22Rv1 (cell line): Measurements from ENCODE around the gene CTCFL.

Experiments used
- H3K27ac ChIP-seq: fragments of 450-650 bp; 2 replicates; pipeline ENCODE4 v1.5.1; 2017
- CTCF ChIP-seq: fragments of 450-650 bp; IDR thresholded peaks from 2 replicates; pipeline ENCODE4 v1.5.1; 2017; ENCODE audit warnings: mild to moderate bottlenecking
- ZFX ChIP-seq: fragments of 450-650 bp; IDR thresholded peaks from 2 replicates; pipeline ENCODE4 v1.6.1; 2017; ENCODE audit warnings: antibody characterized with exemption, borderline replicate concordance

The CTCFL gene

GRCh38 chr20:57524511-57525176, at the start of gene CTCFL:
TSS of gene CTCFL (minus strand) at chr20:57525140. CDS start at chr20:57524205, 935 bp downstream.
- no peak within 1 kb of the TSS for H3K27ac ChIP-seq
- TF ChIP-seq CTCF: no peak
- no peak for TF ChIP-seq ZFX

DNA sequence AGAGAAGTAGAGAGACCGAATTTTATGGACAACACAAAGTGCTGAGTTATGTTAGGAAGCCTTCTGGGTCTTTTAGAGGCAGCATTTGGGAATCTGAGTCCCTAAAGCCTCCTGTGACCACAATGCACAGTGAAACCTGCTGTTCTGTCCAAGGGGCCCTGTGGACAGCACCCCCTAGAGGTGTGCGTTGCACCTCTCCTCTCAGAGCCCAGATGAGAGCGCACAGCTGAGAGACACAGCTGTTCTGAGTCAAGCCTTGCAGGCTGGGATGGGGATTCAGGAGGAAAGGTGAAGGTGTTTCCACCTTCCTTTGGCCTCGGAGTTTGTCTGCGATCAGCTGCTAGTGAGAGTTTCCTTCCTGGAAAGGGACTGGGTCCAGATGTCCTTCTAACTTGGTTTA, 49.0 kb upstream of the CTCFL start:
- TF ChIP-seq CTCF (peak; percentile 48), ZFX (no peak)

DNA sequence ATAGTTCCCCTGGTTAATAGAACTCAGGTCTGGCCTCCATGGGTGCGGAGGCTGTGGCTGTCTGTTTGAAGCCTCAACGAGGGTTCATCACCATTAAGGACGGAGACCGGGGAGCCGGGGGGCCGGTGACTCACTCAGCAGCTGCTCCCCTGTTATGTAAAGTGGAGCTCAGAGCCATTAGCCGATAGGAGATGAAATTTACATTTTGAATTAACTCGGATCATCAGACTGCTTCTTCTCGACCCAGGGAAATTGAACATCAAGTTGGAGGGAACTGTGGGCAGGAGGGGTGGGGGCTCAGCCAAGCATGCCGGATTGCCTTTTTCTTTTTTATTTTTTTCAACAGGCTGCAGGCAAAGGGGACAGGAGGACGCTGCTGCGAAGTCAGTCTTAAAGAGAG, 48.3 kb upstream of the CTCFL start:
- TF ChIP-seq CTCF (no peak), ZFX (no peak)
- H3K27ac ChIP-seq: no peak overlapping the region

More for the DNA sequence above, 49.0 kb upstream of the CTCFL start:
- no peak overlapping the region for H3K27ac ChIP-seq

- H3K27ac ChIP-seq: no peak overlapping the region
- no peak for TF ChIP-seq CTCF
- TF ChIP-seq ZFX: no peak
These were observed 47.0 kb upstream of the CTCFL start for GRCh38 chr20:57571782-57572416.

DNA sequence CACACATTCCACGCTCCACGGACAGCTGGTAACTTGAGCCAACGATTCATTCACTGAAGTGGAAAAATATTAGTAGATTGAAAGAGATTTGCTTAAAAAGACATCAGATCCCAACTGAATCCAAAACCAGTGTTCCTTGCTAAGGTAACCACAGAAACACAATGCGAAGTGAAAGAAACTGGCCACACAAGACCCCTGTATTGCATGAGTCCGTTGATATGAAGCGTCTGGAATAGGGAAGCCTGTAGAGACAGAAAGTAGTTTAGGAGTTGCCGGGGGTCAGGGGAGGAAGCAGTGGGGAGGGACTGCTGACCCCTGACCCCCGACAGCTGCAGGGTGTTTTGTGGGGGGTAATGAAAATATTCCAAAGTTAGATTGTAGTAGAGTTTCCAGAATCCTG, 46.0 kb upstream of the CTCFL start:
- TF ChIP-seq CTCF (no peak), ZFX (no peak)
- H3K27ac ChIP-seq: no peak overlapping the region

- TF ChIP-seq ZFX: no peak
- TF ChIP-seq CTCF: no peak
- no peak overlapping the region for H3K27ac ChIP-seq
These were observed 45.4 kb upstream of the CTCFL start for GRCh38 chr20:57570145-57570850.

GRCh38 chr20:57568960-57569359, 44.0 kb upstream of the CTCFL start:
- no peak overlapping the region for H3K27ac ChIP-seq
- TF ChIP-seq CTCF: no peak
- no peak for TF ChIP-seq ZFX
